Activated T-cell treated with anti-CD3 and anti-CD28 coated beads for 24 hours (primary cell): ENCODE measurements around the gene PHACTR3.

Experiments used
- DNase-seq: peaks from one replicate; pipeline ENCODE4 v3.0.0-alpha.2; 2020; ENCODE audit warnings: low read depth

PHACTR3 gene

GRCh38 chr20:59672576-59672975, 68.2 kb downstream of the PHACTR3 start:
- no peak for DNase-seq

- no peak for DNase-seq
Measured at GRCh38 chr20:59673288-59673997, 69.1 kb downstream of the PHACTR3 start.

- DNase-seq, result no peak
Measured at GRCh38 chr20:59673998-59674445, 69.7 kb downstream of the PHACTR3 start.

GRCh38 chr20:59676126-59676850, 71.9 kb downstream of the PHACTR3 start:
- DNase-seq, result no peak

- DNase-seq, result no peak
Measured at GRCh38 chr20:59676851-59677182, 72.5 kb downstream of the PHACTR3 start.

- DNase-seq, result no peak
Measured at GRCh38 chr20:59677586-59677985, 73.2 kb downstream of the PHACTR3 start.

GRCh38 chr20:59678288-59678687, 73.9 kb downstream of the PHACTR3 start:
- DNase-seq, result no peak

- no peak for DNase-seq
Measured at GRCh38 chr20:59678951-59679350, 74.6 kb downstream of the PHACTR3 start.

- no peak for DNase-seq
Measured at GRCh38 chr20:59680148-59680650, 75.9 kb downstream of the PHACTR3 start.

GRCh38 chr20:59680852-59681251, 76.5 kb downstream of the PHACTR3 start:
- no peak for DNase-seq

- no peak for DNase-seq
Measured at GRCh38 chr20:59682603-59683002, 78.3 kb downstream of the PHACTR3 start.

- no peak for DNase-seq
Measured at GRCh38 chr20:59683181-59683580, 78.8 kb downstream of the PHACTR3 start.

- DNase-seq, result no peak
Measured at GRCh38 chr20:59684685-59685242, 80.4 kb downstream of the PHACTR3 start.

- no peak for DNase-seq
Measured at GRCh38 chr20:59686404-59687346, 82.3 kb downstream of the PHACTR3 start.

- no peak for DNase-seq
Measured at GRCh38 chr20:59688356-59688755, 84.0 kb downstream of the PHACTR3 start.

- no peak for DNase-seq
Measured at GRCh38 chr20:59688999-59689398, 84.7 kb downstream of the PHACTR3 start.

- no peak for DNase-seq
Measured at GRCh38 chr20:59690101-59690500, 85.8 kb downstream of the PHACTR3 start.

GRCh38 chr20:59690976-59691375, 86.6 kb downstream of the PHACTR3 start:
- DNase-seq, result no peak

- no peak for DNase-seq
Measured at GRCh38 chr20:59692139-59692538, 87.8 kb downstream of the PHACTR3 start.

GRCh38 chr20:59693587-59693986, 89.2 kb downstream of the PHACTR3 start:
- DNase-seq, result no peak

- DNase-seq, result no peak
Measured at GRCh38 chr20:59696476-59696875, 92.1 kb downstream of the PHACTR3 start.

- DNase-seq, result no peak
Measured at GRCh38 chr20:59697068-59697467, 92.7 kb downstream of the PHACTR3 start.
